NCI-H1105 treated with DMSO at 0.1 percent for 48 hours (cell line): ENCODE results near the gene TMEM255B.
A peak's percentile ranks its signal among the peaks of the same experiment; 100 is the strongest.
"Not testable (repeated sequence)": the region's sequence is repeated elsewhere in the genome, so short reads cannot be mapped to it uniquely, and the experiment has no call there.

ENCODE experiments used
- DNase-seq: peaks from one replicate; lab custom pipeline; 2025; lab: John Stamatoyannopoulos, UW

Gene TMEM255B

DNA sequence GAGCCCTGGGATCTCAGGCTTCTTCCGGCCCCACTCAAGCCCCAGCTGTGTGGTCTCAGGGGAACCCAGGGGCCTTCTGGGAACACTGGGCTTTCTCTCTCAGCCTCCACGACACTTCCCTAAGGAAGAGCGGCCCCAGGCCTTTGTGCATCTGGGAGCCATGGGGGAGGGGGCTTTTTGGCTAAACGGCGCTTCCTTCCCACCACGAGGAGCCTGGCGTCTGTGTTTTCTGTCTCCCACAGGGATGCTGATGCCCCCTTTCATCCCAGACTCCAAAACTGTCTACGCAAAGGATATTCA lies 24.2 kb upstream of the TMEM255B start:
- no peak for DNase-seq

DNA sequence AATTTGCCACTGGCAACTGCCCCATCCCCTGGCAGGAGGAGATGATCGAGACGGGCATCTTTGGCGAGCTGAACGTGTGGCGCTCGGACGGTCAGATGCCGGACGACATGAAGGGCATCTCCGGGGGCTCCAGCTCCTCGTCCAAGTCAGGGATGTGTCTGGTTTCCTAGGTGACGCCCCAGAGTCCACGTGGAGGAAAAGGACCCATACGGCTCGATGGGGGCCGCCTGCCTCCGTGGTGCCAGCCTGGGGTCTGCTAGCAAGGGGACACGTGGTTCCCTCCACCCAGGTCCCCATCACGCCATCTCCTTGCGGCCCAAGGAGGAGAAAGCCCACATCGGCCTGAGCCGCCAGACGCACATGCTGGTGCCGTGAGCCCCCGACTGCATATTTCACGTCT lies 23.8 kb upstream of the TMEM255B start:
- DNase-seq: no peak

DNA sequence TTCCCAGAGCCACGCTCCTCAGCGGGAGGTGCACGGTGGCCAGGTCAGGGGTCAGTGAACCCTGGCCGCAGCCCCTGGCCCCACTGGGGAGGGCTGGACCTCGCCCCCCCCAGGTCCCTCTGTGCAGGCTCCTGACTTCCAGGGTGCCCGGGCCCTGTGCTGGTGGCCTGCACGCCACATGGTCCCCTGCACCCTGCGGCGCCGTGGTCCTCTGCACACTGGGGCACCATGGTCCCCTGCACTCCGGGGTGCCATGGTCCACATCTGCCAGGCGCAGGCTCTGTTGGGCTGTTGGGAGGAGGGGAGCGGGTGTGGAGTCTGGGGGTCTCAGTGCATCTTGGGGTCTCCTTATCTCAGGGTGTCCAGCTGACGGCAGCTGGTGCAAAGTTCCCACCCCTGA lies 23.3 kb upstream of the TMEM255B start:
- no peak for DNase-seq

DNA sequence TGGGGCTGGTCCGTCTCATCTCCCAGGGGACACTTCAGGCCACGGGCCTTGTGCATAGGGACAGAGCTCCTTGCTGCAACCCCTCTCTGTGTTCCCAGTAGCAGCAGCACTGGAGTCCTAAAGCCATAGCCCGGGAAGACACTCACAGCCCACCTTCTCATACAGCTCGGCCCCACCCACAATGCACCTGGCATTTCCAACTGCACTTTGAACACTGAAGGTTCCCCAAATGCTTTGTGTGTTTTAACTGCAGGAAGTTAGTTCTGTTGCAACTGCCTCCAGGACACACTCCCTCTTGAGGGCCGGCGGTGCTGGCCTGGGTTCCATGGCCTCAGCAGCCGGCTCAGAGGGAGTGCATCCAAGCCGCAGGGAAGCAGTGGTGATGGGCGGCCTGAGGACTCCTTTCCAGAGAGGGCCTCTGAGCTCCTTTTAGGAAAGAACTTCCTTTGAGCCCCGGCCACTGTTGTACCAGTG lies 22.7 kb upstream of the TMEM255B start:
- DNase-seq: no peak

DNA sequence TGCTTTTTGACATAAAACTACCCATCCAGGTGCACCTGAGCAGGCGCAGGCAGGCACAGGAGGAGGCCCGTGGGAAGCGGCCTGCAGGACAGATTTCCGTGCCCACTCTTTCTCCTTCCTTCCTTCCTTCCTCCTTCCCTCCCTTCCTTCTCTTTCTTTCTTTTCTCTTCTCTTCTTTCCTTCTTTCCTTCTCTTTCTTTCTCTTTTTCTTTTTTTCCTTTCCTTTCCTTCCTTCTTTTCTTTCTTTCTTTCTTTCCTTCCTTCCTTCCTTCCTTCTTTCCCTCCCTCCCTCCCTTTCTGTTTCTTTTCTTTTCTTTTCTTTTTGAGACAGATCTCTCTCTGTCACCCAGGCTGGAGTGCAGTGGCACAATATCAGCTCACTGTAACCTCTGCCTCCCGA lies 21.2 kb upstream of the TMEM255B start:
- no peak for DNase-seq

DNA sequence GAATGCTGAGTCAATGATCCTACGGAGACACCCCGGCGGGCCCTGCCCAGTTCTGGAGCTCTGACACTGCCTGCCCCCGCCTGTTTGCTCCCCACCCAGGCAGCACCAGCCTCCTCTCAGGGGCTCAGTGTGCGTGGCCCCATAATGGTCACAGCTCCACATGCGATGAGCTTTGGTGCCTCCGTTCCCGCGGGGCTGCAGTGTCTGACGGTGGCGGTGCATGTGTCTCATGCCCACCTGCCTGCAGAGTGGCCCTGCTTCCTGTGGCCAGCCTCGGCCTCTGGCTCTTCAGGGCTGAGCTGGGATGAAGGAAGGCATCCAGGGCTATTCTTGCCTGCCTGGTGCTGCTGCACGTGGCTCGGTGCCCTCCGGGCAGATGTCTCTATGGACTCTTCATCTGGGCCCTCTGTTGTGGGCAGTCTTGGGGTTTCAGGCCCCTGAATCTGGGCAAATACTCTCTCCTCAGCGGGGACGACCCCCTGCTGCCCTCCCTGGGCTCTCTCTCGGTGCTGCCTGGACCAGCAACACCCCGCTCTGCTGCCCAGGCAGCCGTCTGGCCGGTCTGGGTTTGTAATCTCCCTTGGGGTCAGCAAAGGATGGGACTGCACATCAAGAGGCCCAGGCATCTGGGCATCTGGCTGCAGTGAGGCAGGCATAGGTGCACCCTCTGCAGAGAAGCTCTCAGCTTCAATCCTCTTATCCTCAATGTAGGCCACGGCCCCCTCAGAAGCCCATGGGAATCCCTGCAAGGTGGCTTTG lies 19.3 kb upstream of the TMEM255B start:
- DNase-seq: no peak

DNA sequence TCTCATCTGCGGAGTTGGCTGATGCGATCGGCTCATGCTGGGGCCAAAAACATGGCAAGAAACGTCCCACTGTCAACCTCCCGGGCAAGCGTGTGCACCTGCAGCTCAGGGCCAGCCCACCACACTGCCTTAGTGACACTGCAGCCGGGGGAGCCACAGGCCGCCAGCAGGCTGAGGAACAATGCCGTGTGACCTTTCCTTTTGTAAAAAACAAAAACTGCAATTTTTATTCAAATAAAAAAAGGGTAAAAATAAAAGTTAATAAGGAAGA lies 18.8 kb upstream of the TMEM255B start:
- no peak for DNase-seq

DNA sequence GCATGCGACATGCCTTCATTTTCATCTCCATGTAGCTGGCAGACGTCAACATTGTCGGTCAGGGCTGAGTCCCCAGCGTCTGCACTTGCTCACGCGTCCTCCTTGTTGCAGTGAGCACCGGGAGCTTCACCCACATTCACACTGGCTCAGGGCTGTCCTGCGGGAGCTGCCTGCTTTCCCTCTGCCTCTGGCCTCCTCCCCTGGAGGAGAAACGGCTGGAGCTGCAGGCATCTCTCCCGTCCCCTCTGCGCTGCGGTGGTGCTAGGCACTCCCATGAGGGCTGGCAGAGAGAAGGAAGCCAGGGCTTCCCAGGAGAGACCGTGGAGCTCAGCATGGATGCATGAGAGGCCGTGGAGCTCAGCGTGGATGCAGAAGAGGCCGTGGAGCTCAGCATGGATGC lies 18.4 kb upstream of the TMEM255B start:
- no peak for DNase-seq

DNA sequence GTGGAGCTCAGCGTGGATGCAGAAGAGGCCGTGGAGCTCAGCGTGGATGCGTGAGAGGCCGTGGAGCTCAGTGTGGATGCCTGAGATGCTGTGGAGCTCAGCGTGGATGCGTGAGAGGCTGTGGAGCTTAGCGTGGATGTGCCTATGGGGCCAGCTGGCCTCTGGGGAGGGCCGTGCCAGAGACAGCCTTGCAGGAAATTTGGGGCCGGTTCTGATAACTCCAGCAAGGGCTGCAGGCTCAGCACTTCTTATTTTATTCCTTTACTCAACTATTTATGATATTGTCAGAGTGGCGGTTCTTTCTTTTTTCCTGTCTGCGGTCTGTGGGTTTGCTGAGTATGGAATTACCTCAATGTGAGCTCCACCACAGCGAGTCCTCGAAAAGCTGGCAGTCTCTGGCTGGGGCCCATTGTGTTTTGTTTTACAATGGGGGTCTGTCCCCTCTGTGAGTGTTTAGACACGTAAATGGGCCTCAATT lies 17.8 kb upstream of the TMEM255B start:
- DNase-seq: no peak

DNA sequence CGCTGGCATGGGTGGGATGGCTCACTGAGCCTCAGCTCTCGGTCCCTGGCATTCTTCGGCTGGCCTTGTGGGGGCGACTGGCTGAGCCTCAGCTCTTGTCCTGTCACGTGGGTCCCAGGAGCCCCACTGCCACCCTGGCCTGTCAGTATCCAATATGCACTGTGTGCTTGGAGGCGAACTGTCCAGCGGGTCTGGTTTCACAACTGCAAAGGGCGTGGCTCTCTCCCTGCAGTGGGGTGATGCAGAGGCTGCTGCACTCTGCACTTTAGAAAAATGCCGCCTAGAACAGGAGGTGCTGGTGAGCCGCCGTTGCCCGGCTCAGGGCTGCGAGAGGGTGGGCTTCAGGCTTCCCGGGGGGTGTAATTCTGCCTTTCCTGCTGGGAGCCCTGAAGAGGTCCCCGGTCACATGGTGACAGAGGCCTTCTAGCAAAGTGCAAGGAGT lies 17.0 kb upstream of the TMEM255B start:
- DNase-seq: no peak

DNA sequence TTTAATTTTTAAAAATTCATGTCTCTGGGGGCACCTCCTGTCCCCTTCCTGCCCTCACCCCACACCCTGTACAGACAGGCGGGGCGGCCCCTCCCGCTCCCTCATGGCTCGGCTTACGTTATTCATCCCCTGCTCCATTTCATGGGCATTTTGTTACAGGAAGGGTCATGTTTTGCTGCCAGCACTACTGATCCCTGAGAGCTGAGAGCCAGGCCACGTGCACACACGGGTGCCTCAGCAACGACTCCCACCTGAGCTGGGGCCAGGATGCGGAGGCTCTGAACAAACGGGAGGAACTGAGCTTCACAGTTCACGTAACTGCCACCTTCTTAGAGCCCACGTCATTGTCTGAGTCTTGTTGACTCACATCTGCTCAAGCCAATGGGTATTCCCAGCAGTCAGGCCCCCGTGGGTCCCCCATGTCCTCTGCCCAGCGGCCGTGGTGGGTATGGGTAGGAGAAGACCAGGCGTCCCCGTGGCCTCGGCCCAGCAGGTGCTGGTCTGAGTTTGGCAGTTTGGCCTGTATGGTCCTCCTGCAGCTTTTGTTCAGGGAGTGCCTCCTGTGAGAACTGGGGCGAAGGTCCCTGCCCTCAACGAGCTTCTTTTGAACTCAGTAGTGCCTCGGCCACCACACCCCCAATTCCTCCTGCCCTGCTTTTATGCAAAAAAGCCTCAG lies 16.4 kb upstream of the TMEM255B start:
- DNase-seq: no peak

DNA sequence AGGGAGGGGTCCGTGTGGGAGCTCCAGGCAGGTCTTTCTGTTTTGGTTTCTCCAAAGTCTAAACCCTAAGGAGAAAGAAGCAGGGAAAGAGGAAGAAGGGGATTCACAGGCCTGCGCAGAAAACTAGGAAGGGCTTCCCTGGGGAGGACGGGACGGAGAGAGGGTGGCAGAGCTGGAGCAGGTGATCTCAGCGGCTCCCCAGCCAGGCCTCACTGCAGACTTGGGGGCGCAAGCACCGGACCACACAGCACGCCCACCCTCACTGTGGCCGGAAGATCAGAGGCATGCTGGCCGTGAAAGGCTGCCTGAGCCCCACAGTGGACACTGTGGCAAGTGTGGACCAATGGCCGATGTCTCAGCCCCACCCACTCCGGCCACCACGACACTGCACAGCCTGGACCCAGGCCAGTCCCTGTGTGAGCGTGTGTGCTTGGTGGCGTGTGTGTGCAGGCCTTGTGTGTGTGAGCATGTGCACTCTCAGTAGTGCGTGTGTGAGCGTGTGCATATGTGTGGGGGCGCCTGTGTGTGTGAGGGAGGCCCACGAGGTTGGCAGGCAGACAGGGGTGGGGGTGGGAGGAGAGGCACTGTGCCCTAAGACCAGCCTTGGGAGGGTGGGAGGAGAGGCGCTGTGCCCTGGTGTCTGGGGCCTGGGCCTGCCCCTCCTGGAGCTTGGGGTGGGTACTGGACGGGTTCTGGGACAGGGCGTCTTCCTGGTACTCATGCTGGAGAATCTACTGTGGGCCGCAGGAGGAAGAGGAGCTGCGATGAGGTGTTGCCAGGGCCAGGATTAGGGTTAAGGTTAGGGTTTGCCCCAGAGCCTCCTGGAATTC lies 15.4 kb upstream of the TMEM255B start:
- no peak for DNase-seq

DNA sequence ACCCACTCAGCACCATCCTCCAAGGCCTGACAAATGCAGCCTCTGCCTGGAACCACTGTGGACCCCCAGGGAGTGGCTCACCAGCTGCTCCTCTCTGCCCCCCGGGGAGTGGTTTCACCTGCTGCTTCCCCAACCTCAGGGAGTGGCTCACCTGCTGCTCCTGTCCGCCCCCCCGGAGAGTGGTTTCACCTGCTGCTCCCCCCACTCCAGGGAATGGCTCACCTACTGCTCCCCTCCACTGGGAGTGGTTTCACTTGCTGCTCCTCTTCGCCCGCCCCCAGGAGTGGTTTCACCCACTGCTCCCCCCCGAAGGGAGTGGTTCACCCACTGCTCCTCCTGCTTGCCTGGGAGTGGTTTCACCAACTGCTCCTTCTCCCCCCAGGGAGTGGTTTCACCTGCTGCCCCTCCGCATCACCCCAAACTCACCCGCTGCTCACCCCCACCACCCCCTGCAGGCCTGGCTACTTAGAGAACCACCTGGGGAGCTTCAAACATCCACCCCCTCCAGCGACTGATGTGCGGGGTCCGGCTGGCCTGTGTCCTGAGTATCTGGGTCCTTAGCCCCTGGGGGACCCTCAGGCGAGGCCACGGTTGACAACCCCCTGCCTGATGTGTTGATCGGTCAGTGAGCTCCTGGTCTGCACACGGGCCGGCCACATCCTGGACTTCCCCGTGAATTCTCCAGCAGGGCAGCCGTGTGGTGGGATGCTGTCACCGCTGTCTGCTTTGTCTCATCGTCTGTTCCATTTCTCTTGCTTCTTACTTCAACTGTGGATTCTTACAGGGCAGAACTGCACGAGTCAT lies 14.6 kb upstream of the TMEM255B start:
- peak; percentile 83 for DNase-seq

DNA sequence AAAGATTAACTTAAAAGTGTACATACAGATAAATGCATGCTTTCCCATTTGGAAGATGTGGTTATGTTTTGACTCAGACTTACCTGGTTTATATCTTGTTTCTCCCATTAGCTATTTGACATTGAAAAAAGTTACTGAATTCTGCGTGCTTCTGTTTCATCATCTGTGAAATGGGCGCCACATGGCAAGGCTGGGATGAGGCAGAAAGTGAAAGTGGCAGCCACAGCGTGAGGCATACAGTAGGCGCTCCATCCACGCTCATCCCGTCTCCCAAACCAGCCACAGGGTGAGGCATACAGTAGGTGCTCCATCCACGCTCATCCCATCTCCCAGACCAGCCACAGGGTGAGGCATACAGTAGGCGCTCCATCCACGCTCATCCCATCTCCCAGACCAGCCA lies 14.0 kb upstream of the TMEM255B start:
- no peak for DNase-seq

DNA sequence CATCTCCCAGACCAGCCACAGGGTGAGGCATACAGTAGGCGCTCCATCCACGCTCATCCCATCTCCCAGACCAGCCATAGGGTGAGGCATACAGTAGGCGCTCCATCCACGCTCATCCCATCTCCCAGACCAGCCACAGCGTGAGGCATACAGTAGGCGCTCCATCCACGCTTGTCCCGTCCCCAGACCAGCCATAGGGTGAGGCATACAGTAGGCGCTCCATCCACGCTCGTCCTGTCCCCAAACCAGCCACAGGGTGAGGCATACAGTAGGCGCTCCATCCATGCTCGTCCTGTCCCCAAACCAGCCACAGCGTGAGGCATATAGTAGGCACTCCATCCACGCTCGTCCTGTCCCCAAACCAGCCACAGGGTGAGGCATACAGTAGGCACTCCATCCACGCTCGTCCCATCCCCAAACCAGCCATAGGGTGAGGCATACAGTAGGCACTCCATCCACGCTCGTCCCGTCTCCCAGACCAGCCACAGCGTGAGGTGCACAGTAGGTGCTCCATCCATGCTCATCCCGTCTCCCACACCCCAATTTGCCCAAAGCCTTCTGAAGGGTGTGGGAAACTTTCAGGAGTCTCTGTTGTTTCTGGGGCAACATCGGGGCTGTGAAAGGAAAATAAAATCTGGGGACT lies 13.4 kb upstream of the TMEM255B start:
- DNase-seq: not testable (repeated sequence)

DNA sequence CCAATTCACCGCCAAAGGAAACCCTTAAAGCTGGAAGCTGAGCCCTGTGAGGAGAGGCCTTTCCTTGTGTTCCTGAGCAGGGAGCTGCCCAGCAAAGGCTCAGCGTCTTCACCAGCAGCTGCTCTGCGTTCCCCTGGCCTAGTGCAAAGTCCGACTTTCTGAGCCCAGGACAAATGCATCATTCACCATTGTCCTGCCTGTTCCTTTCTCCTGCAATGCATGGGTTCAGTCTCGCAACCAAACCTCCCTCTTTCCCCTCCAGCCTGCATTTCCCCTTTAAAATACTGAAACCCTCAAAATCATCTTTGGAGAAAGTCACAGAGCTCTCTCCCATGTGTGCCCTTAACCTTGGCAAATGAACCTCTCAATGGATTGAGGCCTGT lies 12.9 kb upstream of the TMEM255B start:
- no peak for DNase-seq

DNA sequence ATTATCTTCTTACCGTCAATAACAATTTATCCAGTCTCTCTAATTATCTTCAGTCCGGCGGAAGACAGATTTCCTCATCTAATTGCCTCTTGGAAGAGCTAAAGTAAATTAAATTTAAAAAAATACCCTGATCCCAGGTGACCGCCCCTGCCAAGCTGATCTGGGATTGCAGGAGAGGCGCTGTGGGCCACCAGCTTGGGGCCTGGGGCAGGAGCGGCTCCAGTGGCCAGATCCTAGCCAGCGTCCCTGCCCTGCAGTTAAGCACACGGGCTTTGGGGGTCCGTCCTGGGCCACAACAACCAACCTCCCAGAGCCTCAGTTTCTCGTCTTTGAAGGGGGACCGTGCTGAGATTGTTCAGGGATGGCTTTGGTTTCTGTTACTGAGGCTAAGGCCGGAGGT lies 12.4 kb upstream of the TMEM255B start:
- DNase-seq: no peak

DNA sequence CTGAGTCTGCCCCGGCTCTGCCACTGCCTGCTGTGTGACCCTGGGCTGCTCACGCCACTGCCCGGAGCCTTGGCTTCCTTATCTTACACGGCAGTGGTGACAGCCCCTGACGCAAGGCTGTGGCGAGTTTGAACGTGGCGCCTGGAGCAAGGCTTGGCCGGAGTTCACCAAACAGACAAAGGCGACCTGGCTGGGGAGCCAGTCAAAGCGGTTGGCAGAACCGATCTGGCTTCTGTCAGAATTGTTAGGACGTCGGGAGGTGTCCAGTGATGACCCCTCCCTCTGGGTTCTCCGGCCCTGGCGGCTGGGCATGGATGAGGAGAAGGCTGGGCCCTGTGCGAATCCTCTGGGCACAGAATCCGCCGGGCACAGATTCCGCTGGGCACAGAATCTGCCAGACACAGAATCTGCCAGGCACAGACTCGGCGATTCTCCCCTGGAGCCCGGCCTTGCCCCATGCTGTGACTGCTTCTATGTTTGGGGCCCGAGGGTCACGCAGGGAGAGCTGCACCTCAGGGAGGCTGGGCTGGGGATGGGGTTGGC lies 11.7 kb upstream of the TMEM255B start:
- no peak for DNase-seq

DNA sequence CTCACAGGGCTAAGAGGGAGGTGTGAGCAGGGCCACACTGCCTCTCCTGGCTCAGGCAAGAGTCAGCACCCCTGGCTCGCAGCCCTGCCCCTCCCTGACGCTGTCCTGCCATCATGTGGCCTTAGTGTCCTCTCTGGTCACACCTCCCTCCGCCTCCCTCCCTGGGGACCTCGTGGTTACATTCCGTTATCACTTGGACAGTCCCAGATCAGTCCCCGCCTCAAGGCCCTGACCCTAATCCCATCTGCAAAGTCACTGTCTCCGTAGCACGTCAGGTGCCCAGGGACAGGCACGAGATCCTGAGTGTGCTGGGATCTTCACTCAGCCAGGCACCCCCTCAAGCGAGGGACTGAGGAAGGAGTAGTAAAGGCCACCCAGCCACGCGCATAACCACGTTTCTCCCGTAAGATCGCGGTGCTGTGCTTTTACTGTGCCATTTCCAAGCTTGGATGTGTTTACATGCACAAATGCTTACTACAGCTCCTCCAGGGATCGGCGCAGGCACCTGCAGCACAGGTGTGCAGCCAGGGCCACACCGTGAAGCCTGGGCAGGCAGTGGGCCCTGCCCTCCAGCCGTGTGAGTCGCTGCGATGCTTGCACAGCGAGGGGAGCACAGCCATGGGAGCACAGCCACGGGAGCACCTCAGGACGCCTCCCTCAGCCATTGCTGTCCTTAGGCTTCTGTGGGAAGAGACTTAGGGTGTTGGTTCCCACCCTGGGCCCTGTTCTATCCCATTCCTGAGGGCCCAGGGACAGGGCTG lies 10.7 kb upstream of the TMEM255B start:
- no peak for DNase-seq

DNA sequence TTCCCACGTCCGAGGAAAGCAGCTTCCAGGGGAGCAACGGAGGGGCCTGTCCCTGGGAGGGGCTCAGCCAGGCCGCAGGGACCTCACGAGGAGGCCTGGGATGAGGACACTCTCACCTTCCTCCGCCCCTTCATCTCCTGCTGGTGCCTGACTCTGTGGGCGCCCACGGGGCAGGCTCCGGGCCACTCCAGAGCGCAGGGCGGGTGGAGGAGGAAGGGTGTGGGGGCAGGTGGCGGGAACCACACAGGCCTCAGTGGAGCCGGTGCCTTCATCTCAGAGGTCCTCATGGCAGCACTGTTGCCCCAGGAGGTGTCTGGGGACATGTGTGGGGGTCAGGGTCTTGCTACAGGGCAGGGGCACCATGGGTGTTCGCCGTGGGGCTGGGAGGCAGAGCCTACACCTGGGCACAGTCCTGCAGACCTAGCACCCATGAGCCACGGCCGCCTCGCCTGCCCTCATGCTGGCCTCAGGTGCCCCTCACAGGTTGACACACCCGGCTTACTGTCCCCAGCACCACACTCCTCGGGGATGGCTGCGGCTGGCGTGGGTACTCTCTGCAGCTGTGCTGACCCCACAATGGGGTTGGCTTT lies 10.1 kb upstream of the TMEM255B start:
- no peak for DNase-seq
